BJ (cell line): ENCODE measurements around the gene BACE1-AS. TPM values are rescaled to one million over a fixed set of nuclear protein-coding genes. Genes with fewer than 3 reads are reported as not detected.
"Not testable (repeated sequence)": the region's sequence is repeated elsewhere in the genome, so short reads cannot be mapped to it uniquely, and the experiment has no call there.

Experiments
- CTCF ChIA-PET: fragments of 350-600 bp; formaldehyde crosslinking; extraction: SDS; loops from one replicate; lab custom pipeline; 2021; ENCODE audit warnings: antibody characterized with exemption, inconsistent platforms; lab: Yijun Ruan, JAX
- POLR2A ChIA-PET: fragments of 300-600 bp; sonication (Branson Sonifier 250); formaldehyde crosslinking; extraction: SDS; loops from one replicate; lab custom pipeline; 2021; ENCODE audit warnings: antibody characterized with exemption; lab: Charles Lee
- DNase-seq: peaks from one replicate; pipeline ENCODE4 v3.0.0-alpha.2; 2011; ENCODE audit warnings: low read depth
- H3K27me3 ChIP-seq: 2 replicates; pipeline ENCODE4 v1.6.0; 2011; ENCODE audit warnings: low read length; ENCODE audit not compliant: control insufficient read depth, insufficient read depth
- H3K36me3 ChIP-seq: 2 replicates; pipeline ENCODE4 v1.5.1; 2011; ENCODE audit warnings: low read length; ENCODE audit not compliant: control insufficient read depth, insufficient read depth
- H3K4me3 ChIP-seq: 2 replicates; pipeline ENCODE4 v1.5.1; 2011; ENCODE audit warnings: low read depth, mild to moderate bottlenecking, control low read depth, low read length
- polyA plus RNA-seq: library from polyadenylated mRNA; depleted of rRNA; stranded (reverse); fragments of >200 nt; gene quantifications from 2 replicates; pipeline ENCODE4 v1.2.3, GENCODE V29; 2011
- TF ChIP-seq, protein P1 (sequence below): IDR thresholded peaks from 2 replicates; pipeline ENCODE4 v1.5.1; 2011; ENCODE audit warnings: low read depth, mild to moderate bottlenecking, control low read depth, inconsistent platforms, low read length, moderate library complexity; ENCODE audit not compliant: insufficient read depth

BACE1-AS gene
- polyA plus RNA-seq, 1 experiment = 3.4 TPM

GRCh38 chr11:117316197-117316961 lies 25.2 kb downstream of the BACE1-AS start, which contains the start of gene BACE1:
BACE1 (minus strand) TSS chr11:117316256; CDS start chr11:117315795, 461 bp downstream.
- TF ChIP-seq, protein P1, sequence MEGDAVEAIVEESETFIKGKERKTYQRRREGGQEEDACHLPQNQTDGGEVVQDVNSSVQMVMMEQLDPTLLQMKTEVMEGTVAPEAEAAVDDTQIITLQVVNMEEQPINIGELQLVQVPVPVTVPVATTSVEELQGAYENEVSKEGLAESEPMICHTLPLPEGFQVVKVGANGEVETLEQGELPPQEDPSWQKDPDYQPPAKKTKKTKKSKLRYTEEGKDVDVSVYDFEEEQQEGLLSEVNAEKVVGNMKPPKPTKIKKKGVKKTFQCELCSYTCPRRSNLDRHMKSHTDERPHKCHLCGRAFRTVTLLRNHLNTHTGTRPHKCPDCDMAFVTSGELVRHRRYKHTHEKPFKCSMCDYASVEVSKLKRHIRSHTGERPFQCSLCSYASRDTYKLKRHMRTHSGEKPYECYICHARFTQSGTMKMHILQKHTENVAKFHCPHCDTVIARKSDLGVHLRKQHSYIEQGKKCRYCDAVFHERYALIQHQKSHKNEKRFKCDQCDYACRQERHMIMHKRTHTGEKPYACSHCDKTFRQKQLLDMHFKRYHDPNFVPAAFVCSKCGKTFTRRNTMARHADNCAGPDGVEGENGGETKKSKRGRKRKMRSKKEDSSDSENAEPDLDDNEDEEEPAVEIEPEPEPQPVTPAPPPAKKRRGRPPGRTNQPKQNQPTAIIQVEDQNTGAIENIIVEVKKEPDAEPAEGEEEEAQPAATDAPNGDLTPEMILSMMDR = peak; percentile 75
- Histone ChIP-seq H3K27me3 (no peaks in the 10 kb centered on the region), H3K4me3 (peak within 1 kb of the TSS; percentile 86), H3K36me3 (peaks cover 1% of the 10 kb centered on the region)
- ChIA-PET CTCF (interaction anchor here (0.9 to 2.9 kb wide), 4 partner anchors 14 to 89 kb away, joined by 3 to 10 read pairs (median 3); no protein-coding TSS in a partner anchor), POLR2A (interaction anchor here (0.7 to 1.2 kb wide), 2 partner anchors 12 to 589 kb away, joined by 3 to 4 read pairs; no protein-coding TSS in a partner anchor)
- peak; percentile 52 for DNase-seq

DNA sequence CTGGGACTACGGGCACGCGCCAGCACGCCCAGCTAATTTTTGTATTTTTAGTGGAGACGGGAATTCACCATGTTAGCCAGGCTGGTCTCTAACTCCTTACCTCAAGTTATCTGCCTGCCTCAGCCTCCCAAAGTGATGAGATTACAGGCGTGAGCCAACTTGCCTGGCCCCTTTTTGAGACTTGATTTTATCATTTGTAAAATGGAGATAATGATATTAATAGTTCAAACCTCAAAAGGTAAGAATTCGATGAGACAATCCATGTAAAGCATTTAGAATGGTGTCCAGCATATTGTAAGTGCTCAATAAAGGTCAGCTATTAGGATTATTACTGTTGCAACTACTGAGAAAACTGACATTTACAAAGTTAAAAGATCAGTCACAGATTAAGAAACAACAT lies 27.6 kb downstream of the BACE1-AS start:
- DNase-seq = no peak
- Histone ChIP-seq H3K36me3 (peaks cover 1% of the 10 kb centered on the region), H3K27me3 (no peaks in the 10 kb centered on the region), H3K4me3 (no peak overlapping the region)
- TF ChIP-seq, protein P1 = no peak
- ChIA-PET POLR2A (no interaction called here), CTCF (interaction anchor here (0.9 to 1.5 kb wide), 4 partner anchors 9 to 92 kb away, joined by 3 to 4 read pairs (median 3); partner anchors contain the start of genes CEP164 and PCSK7)

DNA sequence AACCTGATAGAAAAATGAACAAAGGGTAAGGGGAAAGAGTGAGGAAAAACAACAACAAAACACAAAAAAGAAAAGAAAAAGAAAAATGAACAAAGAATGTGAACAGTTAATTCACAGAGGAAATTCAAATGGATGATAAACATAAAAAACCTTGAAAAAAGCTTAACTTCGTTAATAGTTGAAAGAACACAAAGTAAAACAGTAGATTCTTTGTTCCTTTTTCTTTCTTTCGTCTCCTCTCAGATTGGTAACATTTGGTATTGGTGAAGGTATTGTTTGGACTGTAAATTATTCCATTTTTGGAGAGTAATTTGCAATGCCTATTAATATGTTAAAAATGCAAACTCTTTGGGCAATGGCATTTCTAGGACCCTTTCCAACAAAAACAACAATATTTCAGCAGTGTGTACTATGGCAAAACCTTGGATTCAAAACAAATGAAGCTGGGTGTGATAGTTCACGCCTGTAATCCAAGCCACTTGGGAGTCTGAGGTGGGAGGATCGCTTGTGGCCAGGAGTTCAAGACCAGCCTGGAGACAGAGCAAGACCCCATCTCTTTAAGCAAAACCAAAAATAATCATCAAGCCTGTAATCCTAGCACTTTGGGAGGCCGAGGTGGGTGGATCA lies 28.2 kb downstream of the BACE1-AS start:
- TF ChIP-seq, protein P1 = no peak
- Histone ChIP-seq H3K36me3 (no peaks in the 10 kb centered on the region), H3K4me3 (no peak overlapping the region), H3K27me3 (no peaks in the 10 kb centered on the region)
- ChIA-PET POLR2A (interaction anchor here (0.5 kb wide), 1 partner anchor 34 kb away, joined by 3 read pairs; no protein-coding TSS in a partner anchor), CTCF (interaction anchor here (0.9 to 1.5 kb wide), 4 partner anchors 8 to 93 kb away, joined by 3 to 4 read pairs (median 3); partner anchors contain the start of genes CEP164 and PCSK7)
- DNase-seq = no peak

- H3K27me3 ChIP-seq, POLR2A ChIA-PET, H3K36me3 ChIP-seq, DNase-seq: not testable (repeated sequence)
- H3K4me3 ChIP-seq = peak overlapping the region; percentile 62
- CTCF ChIA-PET = interaction anchor here (1.1 to 1.4 kb wide), 2 partner anchors 8 to 29 kb away, joined by 3 read pairs; no protein-coding TSS in a partner anchor
These were observed 36.1 kb downstream of the BACE1-AS start for GRCh38 chr11:117327255-117327566.

GRCh38 chr11:117327567-117328374 lies 36.6 kb downstream of the BACE1-AS start, which contains the start of gene CEP164:
CEP164 (plus strand) TSS chr11:117327854; CDS start chr11:117338587, 10,733 bp downstream.
- TF ChIP-seq, protein P1 = no peak
- POLR2A ChIA-PET = interaction anchor here (0.8 kb wide), 1 partner anchor 12 kb away, joined by 4 read pairs; the partner anchor contains the start of gene BACE1

More at GRCh38 chr11:117327567-117328374, 36.6 kb downstream of the BACE1-AS start, which contains the start of gene CEP164:
- Histone ChIP-seq H3K27me3 (no peaks in the 10 kb centered on the region), H3K4me3 (peak within 1 kb of the TSS; percentile 62), H3K36me3 (no peaks in the 10 kb centered on the region)
- CTCF ChIA-PET = interaction anchor here (0.9 to 1.6 kb wide), 6 partner anchors 9 to 101 kb away, joined by 3 to 5 read pairs (median 3); no protein-coding TSS in a partner anchor
- peak; percentile 90 for DNase-seq
